Panc1 (cell line): ENCODE results near the gene ADAMTS16. TPM values are rescaled to one million over a fixed set of nuclear protein-coding genes. Genes with fewer than 3 reads are reported as not detected.

ENCODE experiments used
- ATAC-seq: fragments of 200-7000 bp; cut with Tn5 transposase; 2 replicates; pipeline ENCODE4 v1.9.1; 2020; ENCODE audit warnings: mild to moderate bottlenecking, moderate library complexity
- BruUV-seq: library from RNA; stranded (reverse); fragments of 400-500 nt; replicated peaks from 2 replicates; lab custom pipeline; 2021; lab: Mats Ljungman, UMichigan
- CTCF ChIA-PET: fragments of 300-600 bp; sonication (Branson Sonifier 250); formaldehyde crosslinking; loops from one replicate; lab custom pipeline; 2022; ENCODE audit warnings: antibody characterized with exemption; lab: Charles Lee
- POLR2A ChIA-PET: fragments of 300-600 bp; sonication (Branson Sonifier 250); formaldehyde crosslinking; loops from one replicate; lab custom pipeline; 2022; ENCODE audit warnings: antibody characterized with exemption; lab: Charles Lee
- DNase-seq: peaks from one replicate; pipeline ENCODE4 v3.0.0-alpha.2; 2010; ENCODE audit warnings: low read depth, low spot score
- H3K27ac ChIP-seq: 2 replicates; pipeline ENCODE4 v1.5.1; 2011; ENCODE audit warnings: mild to moderate bottlenecking, low read length, inconsistent platforms
- H3K27me3 ChIP-seq: fragments of 200-500 bp; sonication (Bioruptor generic); 2 replicates; pipeline ENCODE4 v1.6.0; 2014; ENCODE audit warnings: low read length, inconsistent platforms; ENCODE audit not compliant: control insufficient read depth, insufficient read depth
- H3K36me3 ChIP-seq: fragments of 200-500 bp; sonication (Bioruptor generic); 2 replicates; pipeline ENCODE4 v1.5.1; 2014; ENCODE audit warnings: inconsistent platforms, mild to moderate bottlenecking, low read length, moderate library complexity; ENCODE audit not compliant: control insufficient read depth, insufficient read depth
- H3K4me1 ChIP-seq: 2 replicates; pipeline ENCODE4 v1.5.1; 2011; ENCODE audit warnings: inconsistent platforms, mild to moderate bottlenecking, low read length, moderate library complexity; ENCODE audit not compliant: control insufficient read depth, insufficient read depth
- H3K4me3 ChIP-seq, 2 experiments: 2 replicates each; pipeline ENCODE4 v1.5.1; 2011 to 2012; ENCODE audit warnings: low read depth in 2 of 2, low read length in 2 of 2, mild to moderate bottlenecking in 2 of 2, inconsistent platforms in 1 of 2, moderate library complexity in 1 of 2
- H3K9me3 ChIP-seq: fragments of 200-500 bp; sonication (Bioruptor generic); 2 replicates; pipeline ENCODE4 v1.5.1; 2014; ENCODE audit warnings: low read depth, mild to moderate bottlenecking, inconsistent platforms, low read length, moderate library complexity; ENCODE audit not compliant: control insufficient read depth, insufficient read depth
- POLR2AphosphoS5 ChIP-seq: IDR thresholded peaks from 2 replicates; pipeline ENCODE4 v1.6.1; 2012; ENCODE audit warnings: mild to moderate bottlenecking, low read depth, low read length, moderate library complexity
- SIN3A ChIP-seq: IDR thresholded peaks from 2 replicates; pipeline ENCODE4 v1.6.1; 2012; ENCODE audit warnings: low read depth, mild to moderate bottlenecking, low read length, moderate library complexity, borderline replicate concordance; ENCODE audit not compliant: insufficient read depth
- TCF7L2 ChIP-seq: IDR thresholded peaks from 2 replicates; pipeline ENCODE4 v1.6.1; 2011; ENCODE audit warnings: mild to moderate bottlenecking, low read depth, low read length, inconsistent platforms
- in situ Hi-C: cut with HindIII; loops from 2 replicates; pipeline ENCODE4 v1.10.0; 2016; ENCODE audit warnings: low sequenced_read_pairs, low pct_unique_long_range_greater_than_20kb
- intact Hi-C: fragments of 100-400 bp; cut with micrococcal nuclease; formaldehyde crosslinking; loops from one replicate; pipeline ENCODE4 v1.10.0; 2022; ENCODE audit not compliant: unreplicated experiment
- total RNA-seq: library from RNA; stranded (reverse); gene quantifications from one replicate; pipeline ENCODE4 v1.2.1, GENCODE V29; 2021; ENCODE audit not compliant: unreplicated experiment
- TF ChIP-seq, protein P1 (sequence below): fragments of 450-650 bp; IDR thresholded peaks from 2 replicates; pipeline ENCODE4 v1.5.1; 2017; ENCODE audit warnings: mild to moderate bottlenecking
- TF ChIP-seq, protein P2 (sequence below), 2 experiments: IDR thresholded peaks; 2 replicates each; pipeline ENCODE4 v1.6.1; 2011 to 2012; ENCODE audit warnings: low read depth in 2 of 2, control low read depth in 1 of 2, low read length in 1 of 2, mild to moderate bottlenecking in 1 of 2, moderate library complexity in 1 of 2; ENCODE audit not compliant: insufficient read depth in 1 of 2

The ADAMTS16 gene
- total RNA-seq, 1 experiment from 2014 or later, result 0.54 TPM

DNA sequence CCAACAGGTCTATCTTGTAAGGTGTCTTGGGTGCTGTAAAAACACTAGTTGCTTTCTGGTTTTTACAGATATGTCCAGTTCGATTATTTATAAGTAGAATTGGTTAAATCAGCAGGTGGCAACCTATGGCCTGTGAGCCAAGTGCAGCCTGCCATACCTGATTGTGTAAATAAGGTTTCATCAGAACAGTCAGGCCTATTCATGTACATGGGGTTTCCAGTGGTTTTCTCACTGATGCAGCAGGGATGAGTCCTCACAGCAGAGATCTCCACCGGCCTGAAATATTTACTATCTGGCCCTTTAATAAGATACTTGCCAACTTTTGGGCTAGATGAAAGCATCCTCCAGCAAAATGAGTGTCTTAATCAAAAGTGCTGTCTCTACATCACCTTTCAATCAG, 149.4 kb downstream of the ADAMTS16 start:
- H3K9me3 ChIP-seq, result no peaks in the 10 kb centered on the region
- POLR2A ChIA-PET, result no interaction called here
- intact Hi-C loops, result no loop called here
- in situ Hi-C loops, result no loop called here
- BruUV-seq, result no TSS peak
- H3K27me3 ChIP-seq, result peaks cover 2% of the 10 kb centered on the region; the same call in 1 of the 2 replicates
- no peaks in the 10 kb centered on the region for H3K36me3 ChIP-seq
- no peak for DNase-seq
- no peak overlapping the region for H3K4me3 ChIP-seq
- no peak for ATAC-seq
- TF ChIP-seq TCF7L2 (no peak), SIN3A (no peak), POLR2AphosphoS5 (no peak)
- TF ChIP-seq, protein P1, sequence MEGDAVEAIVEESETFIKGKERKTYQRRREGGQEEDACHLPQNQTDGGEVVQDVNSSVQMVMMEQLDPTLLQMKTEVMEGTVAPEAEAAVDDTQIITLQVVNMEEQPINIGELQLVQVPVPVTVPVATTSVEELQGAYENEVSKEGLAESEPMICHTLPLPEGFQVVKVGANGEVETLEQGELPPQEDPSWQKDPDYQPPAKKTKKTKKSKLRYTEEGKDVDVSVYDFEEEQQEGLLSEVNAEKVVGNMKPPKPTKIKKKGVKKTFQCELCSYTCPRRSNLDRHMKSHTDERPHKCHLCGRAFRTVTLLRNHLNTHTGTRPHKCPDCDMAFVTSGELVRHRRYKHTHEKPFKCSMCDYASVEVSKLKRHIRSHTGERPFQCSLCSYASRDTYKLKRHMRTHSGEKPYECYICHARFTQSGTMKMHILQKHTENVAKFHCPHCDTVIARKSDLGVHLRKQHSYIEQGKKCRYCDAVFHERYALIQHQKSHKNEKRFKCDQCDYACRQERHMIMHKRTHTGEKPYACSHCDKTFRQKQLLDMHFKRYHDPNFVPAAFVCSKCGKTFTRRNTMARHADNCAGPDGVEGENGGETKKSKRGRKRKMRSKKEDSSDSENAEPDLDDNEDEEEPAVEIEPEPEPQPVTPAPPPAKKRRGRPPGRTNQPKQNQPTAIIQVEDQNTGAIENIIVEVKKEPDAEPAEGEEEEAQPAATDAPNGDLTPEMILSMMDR, result no peak
- TF ChIP-seq, protein P2, sequence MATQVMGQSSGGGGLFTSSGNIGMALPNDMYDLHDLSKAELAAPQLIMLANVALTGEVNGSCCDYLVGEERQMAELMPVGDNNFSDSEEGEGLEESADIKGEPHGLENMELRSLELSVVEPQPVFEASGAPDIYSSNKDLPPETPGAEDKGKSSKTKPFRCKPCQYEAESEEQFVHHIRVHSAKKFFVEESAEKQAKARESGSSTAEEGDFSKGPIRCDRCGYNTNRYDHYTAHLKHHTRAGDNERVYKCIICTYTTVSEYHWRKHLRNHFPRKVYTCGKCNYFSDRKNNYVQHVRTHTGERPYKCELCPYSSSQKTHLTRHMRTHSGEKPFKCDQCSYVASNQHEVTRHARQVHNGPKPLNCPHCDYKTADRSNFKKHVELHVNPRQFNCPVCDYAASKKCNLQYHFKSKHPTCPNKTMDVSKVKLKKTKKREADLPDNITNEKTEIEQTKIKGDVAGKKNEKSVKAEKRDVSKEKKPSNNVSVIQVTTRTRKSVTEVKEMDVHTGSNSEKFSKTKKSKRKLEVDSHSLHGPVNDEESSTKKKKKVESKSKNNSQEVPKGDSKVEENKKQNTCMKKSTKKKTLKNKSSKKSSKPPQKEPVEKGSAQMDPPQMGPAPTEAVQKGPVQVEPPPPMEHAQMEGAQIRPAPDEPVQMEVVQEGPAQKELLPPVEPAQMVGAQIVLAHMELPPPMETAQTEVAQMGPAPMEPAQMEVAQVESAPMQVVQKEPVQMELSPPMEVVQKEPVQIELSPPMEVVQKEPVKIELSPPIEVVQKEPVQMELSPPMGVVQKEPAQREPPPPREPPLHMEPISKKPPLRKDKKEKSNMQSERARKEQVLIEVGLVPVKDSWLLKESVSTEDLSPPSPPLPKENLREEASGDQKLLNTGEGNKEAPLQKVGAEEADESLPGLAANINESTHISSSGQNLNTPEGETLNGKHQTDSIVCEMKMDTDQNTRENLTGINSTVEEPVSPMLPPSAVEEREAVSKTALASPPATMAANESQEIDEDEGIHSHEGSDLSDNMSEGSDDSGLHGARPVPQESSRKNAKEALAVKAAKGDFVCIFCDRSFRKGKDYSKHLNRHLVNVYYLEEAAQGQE (IDR thresholded peaks at IDR 0.05; ENCODE audit: insufficient read depth in 1 of 2, low read depth in 2 of 2, low read length in 1 of 2), result no peak
- no peak overlapping the region for H3K27ac ChIP-seq
- CTCF ChIA-PET, result no interaction called here
- H3K4me1 ChIP-seq, result no peaks in the 10 kb centered on the region

DNA sequence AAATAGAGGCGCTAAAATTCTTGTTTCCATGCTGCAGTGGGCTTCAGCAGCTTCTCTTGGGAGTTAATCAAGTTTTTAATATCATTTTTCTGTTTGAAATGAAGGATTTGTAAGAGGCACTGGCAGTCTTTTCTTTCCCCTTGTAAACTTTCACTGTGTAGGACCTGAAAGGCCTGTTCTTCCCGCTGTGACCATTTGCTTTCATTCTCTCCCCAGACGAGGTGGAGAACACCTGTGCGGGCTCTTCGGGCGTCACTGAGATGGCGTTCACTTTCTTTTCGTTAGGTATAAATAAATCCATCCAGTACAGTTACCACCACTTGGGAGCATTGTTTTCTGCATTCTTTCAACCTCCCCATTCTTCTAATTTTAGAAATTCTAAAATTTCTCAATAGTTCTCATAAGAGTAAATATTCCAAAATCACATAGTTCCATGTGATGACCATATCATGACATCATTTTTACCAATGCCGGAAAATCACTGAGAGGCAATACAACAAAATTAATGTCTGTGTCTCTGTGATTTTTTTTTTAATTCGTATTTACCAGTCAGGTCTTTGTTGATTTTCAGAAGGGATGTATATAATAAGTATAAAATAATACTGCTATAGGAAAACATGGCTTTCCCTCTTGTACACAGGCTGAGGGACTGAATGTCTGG, 150.7 kb downstream of the ADAMTS16 start:
- intact Hi-C loops, result no loop called here
- in situ Hi-C loops, result no loop called here
- Histone ChIP-seq H3K36me3 (no peaks in the 10 kb centered on the region), H3K27me3 (peaks cover 2% of the 10 kb centered on the region; the same call in 1 of the 2 replicates), H3K4me3 (no peak overlapping the region), H3K9me3 (no peaks in the 10 kb centered on the region), H3K4me1 (no peaks in the 10 kb centered on the region), H3K27ac (no peak overlapping the region)
- ChIA-PET CTCF (no interaction called here), POLR2A (no interaction called here)
- TF ChIP-seq POLR2AphosphoS5 (no peak), SIN3A (no peak), TCF7L2 (no peak)
- TF ChIP-seq, protein P2 (IDR thresholded peaks at IDR 0.05; ENCODE audit: insufficient read depth in 1 of 2, low read depth in 2 of 2, low read length in 1 of 2), result no peak
- TF ChIP-seq, protein P1, result no peak
- no peak for DNase-seq
- ATAC-seq, result no peak
- BruUV-seq, result no TSS peak
